ENCODE data around the gene RAB11FIP3.

GRCh38 chr16:553601-554296 lies 128.3 kb downstream of the RAB11FIP3 start:
- TF ChIP-seq CTCF (conservative IDR thresholded peaks at IDR 0.05; ENCODE audit: low read depth, low read length): no peak
- TF ChIP-seq EZH2phosphoT487 (IDR thresholded peaks at IDR 0.05; ENCODE audit: borderline replicate concordance, low read length): no peak
- TF ChIP-seq EZH2 (IDR thresholded peaks at IDR 0.05; ENCODE audit: low read length, unreplicated experiment): no peak
